ENCODE data around the gene CHRM2.

DNA sequence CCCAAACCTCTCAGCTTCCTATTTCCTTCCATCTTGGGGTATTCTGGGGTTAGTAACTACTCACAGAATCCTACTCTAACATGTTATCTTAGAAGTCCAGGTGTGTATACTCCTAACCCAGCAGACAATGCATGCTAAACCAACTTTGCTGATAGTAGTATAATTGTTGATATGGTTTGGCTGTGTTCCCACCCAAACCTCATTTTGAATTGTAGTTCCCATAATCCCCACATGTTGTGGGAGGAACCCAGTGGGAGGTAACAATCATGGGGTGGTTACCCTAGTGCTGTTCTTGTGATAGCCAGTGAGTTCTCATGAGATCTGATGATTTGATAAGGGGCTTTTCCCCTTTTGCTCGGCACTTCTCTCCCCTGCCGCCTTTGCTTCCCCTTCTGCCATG, 135.1 kb downstream of the CHRM2 start:
- TF ChIP-seq, protein P1, sequence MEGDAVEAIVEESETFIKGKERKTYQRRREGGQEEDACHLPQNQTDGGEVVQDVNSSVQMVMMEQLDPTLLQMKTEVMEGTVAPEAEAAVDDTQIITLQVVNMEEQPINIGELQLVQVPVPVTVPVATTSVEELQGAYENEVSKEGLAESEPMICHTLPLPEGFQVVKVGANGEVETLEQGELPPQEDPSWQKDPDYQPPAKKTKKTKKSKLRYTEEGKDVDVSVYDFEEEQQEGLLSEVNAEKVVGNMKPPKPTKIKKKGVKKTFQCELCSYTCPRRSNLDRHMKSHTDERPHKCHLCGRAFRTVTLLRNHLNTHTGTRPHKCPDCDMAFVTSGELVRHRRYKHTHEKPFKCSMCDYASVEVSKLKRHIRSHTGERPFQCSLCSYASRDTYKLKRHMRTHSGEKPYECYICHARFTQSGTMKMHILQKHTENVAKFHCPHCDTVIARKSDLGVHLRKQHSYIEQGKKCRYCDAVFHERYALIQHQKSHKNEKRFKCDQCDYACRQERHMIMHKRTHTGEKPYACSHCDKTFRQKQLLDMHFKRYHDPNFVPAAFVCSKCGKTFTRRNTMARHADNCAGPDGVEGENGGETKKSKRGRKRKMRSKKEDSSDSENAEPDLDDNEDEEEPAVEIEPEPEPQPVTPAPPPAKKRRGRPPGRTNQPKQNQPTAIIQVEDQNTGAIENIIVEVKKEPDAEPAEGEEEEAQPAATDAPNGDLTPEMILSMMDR (IDR thresholded peaks at IDR 0.05; ENCODE audit: low read depth, low read length, poor library complexity, severe bottlenecking) = no peak
- no peak for TF ChIP-seq EZH2phosphoT487 (IDR thresholded peaks at IDR 0.05; ENCODE audit: borderline replicate concordance, low read length)
